Caco-2 (cell line): Measurements from ENCODE around the gene MRPS27. TPM values are rescaled to one million over a fixed set of nuclear protein-coding genes. Genes with fewer than 3 reads are reported as not detected.

Experiments used
- BruUV-seq: library from RNA; stranded (reverse); fragments of 400-500 nt; replicated peaks from 2 replicates; lab custom pipeline; 2021; lab: Mats Ljungman, UMichigan
- CTCF ChIA-PET: fragments of 300-600 bp; sonication (Branson Sonifier 250); formaldehyde crosslinking; loops from one replicate; lab custom pipeline; 2022; ENCODE audit warnings: antibody characterized with exemption; lab: Charles Lee
- POLR2A ChIA-PET: fragments of 300-600 bp; sonication (Branson Sonifier 250); formaldehyde crosslinking; loops from one replicate; lab custom pipeline; 2022; ENCODE audit warnings: antibody characterized with exemption; lab: Charles Lee
- DNase-seq, 2 experiments: peaks; one replicate each; pipeline versions ENCODE4 v3.0.0 to v3.0.0-alpha.2; 2020 to 2022
- H3K27me3 ChIP-seq: replicated peaks from 2 replicates; pipeline ENCODE4 v1.6.0; 2011; ENCODE audit warnings: low read length; ENCODE audit not compliant: control insufficient read depth, insufficient read depth
- H3K36me3 ChIP-seq: 2 replicates; pipeline ENCODE4 v1.5.1; 2011; ENCODE audit warnings: low read length; ENCODE audit not compliant: control insufficient read depth, insufficient read depth
- H3K4me1 ChIP-seq: fragments of 250-450 bp; sonication (Bioruptor Pico); 2 replicates; pipeline ENCODE4 v1.5.1; 2020; ENCODE audit warnings: mild to moderate bottlenecking
- H3K4me3 ChIP-seq: 2 replicates; pipeline ENCODE4 v1.5.1; 2011; ENCODE audit warnings: low read depth, mild to moderate bottlenecking, control low read depth, low read length
- H3K9me3 ChIP-seq: fragments of 250-450 bp; sonication (Bioruptor Pico); 2 replicates; pipeline ENCODE4 v1.5.1; 2020; ENCODE audit warnings: mild to moderate bottlenecking, moderate library complexity
- H3K27ac Mint-ChIP-seq: one replicate; pipeline ENCODE4 v1.8.0; 2022; ENCODE audit warnings: mixed read lengths; ENCODE audit not compliant: unreplicated experiment
- H3K27me3 Mint-ChIP-seq: one replicate; pipeline ENCODE4 v1.8.0; 2022; ENCODE audit warnings: mixed read lengths; ENCODE audit not compliant: insufficient read depth, unreplicated experiment
- H3K36me3 Mint-ChIP-seq: one replicate; pipeline ENCODE4 v1.8.0; 2022; ENCODE audit warnings: mild to moderate bottlenecking, mixed read lengths; ENCODE audit not compliant: insufficient read depth, unreplicated experiment
- H3K4me1 Mint-ChIP-seq: one replicate; pipeline ENCODE4 v1.8.0; 2022; ENCODE audit warnings: low read depth, mixed read lengths; ENCODE audit not compliant: unreplicated experiment
- H3K4me3 Mint-ChIP-seq: one replicate; pipeline ENCODE4 v1.8.0; 2022; ENCODE audit warnings: mild to moderate bottlenecking, moderate library complexity, mixed read lengths; ENCODE audit not compliant: unreplicated experiment
- H3K9me3 Mint-ChIP-seq: one replicate; pipeline ENCODE4 v1.8.0; 2022; ENCODE audit warnings: mixed read lengths; ENCODE audit not compliant: unreplicated experiment
- intact Hi-C: fragments of 100-400 bp; cut with micrococcal nuclease; formaldehyde crosslinking; loops from one replicate; pipeline ENCODE4 v1.10.0; 2022; ENCODE audit not compliant: unreplicated experiment
- total RNA-seq: library from RNA; stranded (reverse); gene quantifications from 2 replicates; pipeline ENCODE4 v1.2.3, GENCODE V29; 2022
- TF ChIP-seq, protein P1 (sequence below), 2 experiments: fragments of 200-600 bp in 1 of 2; IDR thresholded peaks; 1 replicate in 1 of 2; 2 replicates in 1 of 2; pipeline versions ENCODE4 v1.5.1 to v1.8.0; 2011 to 2022; ENCODE audit warnings: antibody characterized with exemption in 1 of 2, control low read depth in 1 of 2, inconsistent platforms in 1 of 2, low read depth in 1 of 2, low read length in 1 of 2, mild to moderate bottlenecking in 1 of 2, moderate library complexity in 1 of 2; ENCODE audit not compliant: insufficient read depth in 1 of 2, severe bottlenecking in 1 of 2, unreplicated experiment in 1 of 2

Gene MRPS27
- total RNA-seq, 1 experiment from 2014 or later = 71.1 TPM

- TF ChIP-seq, protein P1, sequence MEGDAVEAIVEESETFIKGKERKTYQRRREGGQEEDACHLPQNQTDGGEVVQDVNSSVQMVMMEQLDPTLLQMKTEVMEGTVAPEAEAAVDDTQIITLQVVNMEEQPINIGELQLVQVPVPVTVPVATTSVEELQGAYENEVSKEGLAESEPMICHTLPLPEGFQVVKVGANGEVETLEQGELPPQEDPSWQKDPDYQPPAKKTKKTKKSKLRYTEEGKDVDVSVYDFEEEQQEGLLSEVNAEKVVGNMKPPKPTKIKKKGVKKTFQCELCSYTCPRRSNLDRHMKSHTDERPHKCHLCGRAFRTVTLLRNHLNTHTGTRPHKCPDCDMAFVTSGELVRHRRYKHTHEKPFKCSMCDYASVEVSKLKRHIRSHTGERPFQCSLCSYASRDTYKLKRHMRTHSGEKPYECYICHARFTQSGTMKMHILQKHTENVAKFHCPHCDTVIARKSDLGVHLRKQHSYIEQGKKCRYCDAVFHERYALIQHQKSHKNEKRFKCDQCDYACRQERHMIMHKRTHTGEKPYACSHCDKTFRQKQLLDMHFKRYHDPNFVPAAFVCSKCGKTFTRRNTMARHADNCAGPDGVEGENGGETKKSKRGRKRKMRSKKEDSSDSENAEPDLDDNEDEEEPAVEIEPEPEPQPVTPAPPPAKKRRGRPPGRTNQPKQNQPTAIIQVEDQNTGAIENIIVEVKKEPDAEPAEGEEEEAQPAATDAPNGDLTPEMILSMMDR (IDR thresholded peaks at IDR 0.05; ENCODE audit: insufficient read depth in 1 of 2, low read depth in 1 of 2, low read length in 1 of 2, severe bottlenecking in 1 of 2, unreplicated experiment in 1 of 2) = no peak
- H3K9me3 ChIP-seq = no peaks in the 10 kb centered on the region
- ChIA-PET CTCF (no interaction called here), POLR2A (no interaction called here)
- no TSS peak for BruUV-seq
- no peaks in the 10 kb centered on the region for H3K27me3 ChIP-seq
- Mint-ChIP-seq H3K36me3 (peaks cover 18% of the 10 kb centered on the region), H3K4me1 (no peaks in the 10 kb centered on the region), H3K4me3 (no peak overlapping the region), H3K9me3 (no peaks in the 10 kb centered on the region), H3K27ac (no peak overlapping the region), H3K27me3 (no peaks in the 10 kb centered on the region)
- DNase-seq = no peak
- no peaks in the 10 kb centered on the region for H3K36me3 ChIP-seq
- no peak overlapping the region for H3K4me3 ChIP-seq
- intact Hi-C loops = no loop called here
- no peaks in the 10 kb centered on the region for H3K4me1 ChIP-seq
Measured at GRCh38 chr5:72252574-72253155, 67.4 kb downstream of the MRPS27 start.

DNA sequence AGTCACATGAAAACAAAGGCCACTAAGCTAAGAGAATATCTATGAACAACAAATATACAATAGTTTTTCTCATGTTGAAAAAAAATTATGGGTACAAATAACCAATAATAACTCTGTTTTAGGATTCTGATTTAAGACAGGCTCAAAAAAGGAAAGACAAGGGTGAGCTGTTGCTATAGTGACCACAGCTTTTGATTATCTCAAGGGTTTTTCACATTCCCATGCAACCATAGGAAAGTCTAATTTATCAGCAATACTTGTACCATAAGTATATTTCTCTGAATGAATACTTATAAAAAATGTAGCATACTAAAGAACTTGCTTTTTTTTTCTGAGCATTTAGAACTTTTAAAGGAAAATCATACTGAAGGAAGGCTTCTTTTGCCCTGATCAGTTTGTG, 68.0 kb downstream of the MRPS27 start:
- Mint-ChIP-seq H3K36me3 (peaks cover 18% of the 10 kb centered on the region), H3K4me3 (no peak overlapping the region), H3K27ac (no peak overlapping the region), H3K4me1 (no peaks in the 10 kb centered on the region), H3K9me3 (no peaks in the 10 kb centered on the region), H3K27me3 (no peaks in the 10 kb centered on the region)
- H3K4me3 ChIP-seq = no peak overlapping the region
- no TSS peak for BruUV-seq
- TF ChIP-seq, protein P1 (IDR thresholded peaks at IDR 0.05; ENCODE audit: insufficient read depth in 1 of 2, low read depth in 1 of 2, low read length in 1 of 2, severe bottlenecking in 1 of 2, unreplicated experiment in 1 of 2) = no peak
- DNase-seq = no peak
- H3K27me3 ChIP-seq = no peaks in the 10 kb centered on the region
- ChIA-PET POLR2A (no interaction called here), CTCF (no interaction called here)
- H3K4me1 ChIP-seq = no peaks in the 10 kb centered on the region
- H3K9me3 ChIP-seq = no peaks in the 10 kb centered on the region
- no peaks in the 10 kb centered on the region for H3K36me3 ChIP-seq
- intact Hi-C loops = no loop called here

DNA sequence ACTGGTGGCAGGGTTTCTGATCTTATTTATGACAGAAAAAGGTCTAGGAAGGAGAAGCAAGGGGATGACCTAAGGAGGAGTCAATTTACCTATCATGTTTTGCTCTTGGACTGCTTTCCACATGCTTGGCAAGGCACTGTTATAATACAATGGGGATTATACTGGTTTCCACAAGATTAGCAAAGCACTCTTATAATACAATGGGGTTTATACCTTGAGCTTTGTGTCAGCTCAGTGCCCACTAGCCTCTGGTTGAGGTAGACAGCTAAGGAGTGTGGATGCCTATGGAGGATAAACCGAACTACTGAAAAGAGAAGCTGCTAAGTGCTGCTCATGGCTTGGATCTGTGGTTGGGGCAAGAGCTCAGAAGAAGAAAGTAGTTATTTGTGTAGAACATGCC, 68.7 kb downstream of the MRPS27 start:
- no peaks in the 10 kb centered on the region for H3K27me3 ChIP-seq
- ChIA-PET CTCF (no interaction called here), POLR2A (no interaction called here)
- Mint-ChIP-seq H3K27ac (no peak overlapping the region), H3K4me3 (no peak overlapping the region), H3K36me3 (peaks cover 18% of the 10 kb centered on the region), H3K9me3 (no peaks in the 10 kb centered on the region), H3K27me3 (no peaks in the 10 kb centered on the region), H3K4me1 (no peaks in the 10 kb centered on the region)
- H3K36me3 ChIP-seq = no peaks in the 10 kb centered on the region
- DNase-seq = no peak
- H3K4me3 ChIP-seq = no peak overlapping the region
- intact Hi-C loops = no loop called here
- BruUV-seq = no TSS peak
- TF ChIP-seq, protein P1 (IDR thresholded peaks at IDR 0.05; ENCODE audit: insufficient read depth in 1 of 2, low read depth in 1 of 2, low read length in 1 of 2, severe bottlenecking in 1 of 2, unreplicated experiment in 1 of 2) = no peak
- no peaks in the 10 kb centered on the region for H3K9me3 ChIP-seq
- no peaks in the 10 kb centered on the region for H3K4me1 ChIP-seq
